ENCODE results near the gene ASCC3.

GRCh38 chr6:100565439-100566104 lies 315.6 kb downstream of the ASCC3 start:
- TF ChIP-seq POLR2AphosphoS5 (IDR thresholded peaks at IDR 0.05; ENCODE audit: low read depth, low read length) (no peak), TAF1 (IDR thresholded peaks at IDR 0.05; ENCODE audit: low read depth, low read length) (no peak)

All from GM12891 (cell line).